Activated T-cell treated with anti-CD3 and anti-CD28 coated beads, Interleukin-2, amount 50 U/mL, for 24 hours (primary cell): ENCODE results near the gene NOMO2.
"Not testable (repeated sequence)": the region's sequence is repeated elsewhere in the genome, so short reads cannot be mapped to it uniquely, and the experiment has no call there.

Experiments
- DNase-seq: peaks from one replicate; pipeline ENCODE4 v3.0.0-alpha.2; 2020
- H3K27ac Mint-ChIP-seq: 2 replicates; pipeline ENCODE4 v1.8.0; 2020; ENCODE audit warnings: mild to moderate bottlenecking, mixed read lengths
- H3K27me3 Mint-ChIP-seq: 2 replicates; pipeline ENCODE4 v1.8.0; 2020; ENCODE audit warnings: mixed read lengths
- H3K36me3 Mint-ChIP-seq: 2 replicates; pipeline ENCODE4 v1.8.0; 2020; ENCODE audit warnings: low read depth, mixed read lengths
- H3K4me1 Mint-ChIP-seq: 2 replicates; pipeline ENCODE4 v1.8.0; 2020; ENCODE audit warnings: low read depth, mixed read lengths
- H3K4me3 Mint-ChIP-seq: 2 replicates; pipeline ENCODE4 v1.8.0; 2020; ENCODE audit warnings: mild to moderate bottlenecking, moderate library complexity, mixed read lengths
- H3K9me3 Mint-ChIP-seq: 2 replicates; pipeline ENCODE4 v1.8.0; 2020; ENCODE audit warnings: mixed read lengths

The NOMO2 gene

GRCh38 chr16:18561727-18562314, at the start of gene NOMO2:
Gene NOMO2 (minus strand): TSS chr16:18562097. CDS start chr16:18562040, 57 bp downstream.
- Mint-ChIP-seq H3K27ac (peak within 1 kb of the TSS; percentile 26), H3K4me3 (peak within 1 kb of the TSS; percentile 75), H3K4me1 (peaks cover 17% of the 10 kb centered on the region), H3K36me3 (peaks cover 14% of the 10 kb centered on the region)
- not testable (repeated sequence) for H3K27me3 Mint-ChIP-seq, H3K9me3 Mint-ChIP-seq
- peak; percentile 94 for DNase-seq

- H3K27ac Mint-ChIP-seq, H3K27me3 Mint-ChIP-seq, H3K9me3 Mint-ChIP-seq, H3K4me3 Mint-ChIP-seq, H3K36me3 Mint-ChIP-seq, DNase-seq, H3K4me1 Mint-ChIP-seq: not testable (repeated sequence)
These were observed 48.4 kb upstream of the NOMO2 start for GRCh38 chr16:18610147-18610803.

- not testable (repeated sequence) for H3K36me3 Mint-ChIP-seq, DNase-seq, H3K4me1 Mint-ChIP-seq, H3K27ac Mint-ChIP-seq, H3K4me3 Mint-ChIP-seq, H3K9me3 Mint-ChIP-seq
- H3K27me3 Mint-ChIP-seq = peaks cover 12% of the 10 kb centered on the region
These were observed 46.4 kb upstream of the NOMO2 start for GRCh38 chr16:18608271-18608670.

DNA sequence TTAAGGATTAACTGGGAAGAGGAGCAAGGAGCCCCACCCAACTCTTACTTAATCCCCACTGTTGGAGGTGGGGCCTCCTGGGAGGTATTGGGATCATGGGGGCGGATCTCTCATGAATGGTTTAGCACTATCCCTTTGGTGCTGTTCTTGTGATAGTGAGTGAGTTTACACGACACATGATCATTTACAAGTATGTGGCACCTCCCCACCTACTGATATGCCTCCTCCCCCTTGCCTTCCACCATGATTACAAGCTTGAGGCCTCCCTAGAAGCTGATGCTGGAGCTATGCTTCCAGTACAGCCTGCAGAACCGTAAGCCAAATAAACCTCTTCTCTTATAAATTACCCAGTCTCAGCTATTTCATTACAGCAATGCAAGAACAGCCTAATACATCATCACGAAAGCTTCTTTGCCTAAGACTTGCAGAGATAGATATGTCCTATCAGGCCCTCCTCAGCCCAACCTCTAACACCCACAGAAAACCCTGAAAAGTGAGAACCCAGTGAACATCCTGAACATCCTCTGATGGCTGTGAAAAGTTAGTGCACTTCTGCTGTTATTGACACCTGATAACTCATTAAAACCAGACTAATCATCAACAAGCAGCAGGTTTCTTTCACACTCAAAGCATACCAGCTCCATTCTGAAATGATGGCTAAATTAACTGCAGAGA, 41.8 kb upstream of the NOMO2 start:
- peaks cover 16% of the 10 kb centered on the region for H3K27me3 Mint-ChIP-seq
- not testable (repeated sequence) for DNase-seq, H3K9me3 Mint-ChIP-seq, H3K36me3 Mint-ChIP-seq, H3K4me1 Mint-ChIP-seq, H3K27ac Mint-ChIP-seq, H3K4me3 Mint-ChIP-seq

- not testable (repeated sequence) for H3K27ac Mint-ChIP-seq, DNase-seq, H3K4me1 Mint-ChIP-seq, H3K9me3 Mint-ChIP-seq, H3K4me3 Mint-ChIP-seq, H3K36me3 Mint-ChIP-seq
- H3K27me3 Mint-ChIP-seq = peaks cover 15% of the 10 kb centered on the region
These were observed 36.7 kb upstream of the NOMO2 start for GRCh38 chr16:18598582-18598981.

DNA sequence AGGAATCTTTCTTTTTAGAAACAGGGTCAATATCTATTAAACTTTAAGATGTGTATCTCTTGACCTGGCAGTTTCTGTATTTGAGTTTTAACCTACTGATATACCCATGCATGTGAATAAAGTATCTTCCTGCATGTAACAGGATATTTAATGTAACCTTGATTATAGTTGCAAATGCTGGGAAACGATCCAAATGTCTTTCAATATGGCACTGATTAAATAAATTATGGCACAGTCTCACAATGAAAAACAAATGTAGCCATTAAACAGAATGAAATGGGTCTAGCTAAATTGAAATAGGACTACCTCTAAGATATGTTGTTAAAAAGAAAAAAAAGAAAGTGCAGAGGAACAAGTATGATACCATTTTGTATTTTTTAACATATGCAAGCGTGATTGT, 35.8 kb upstream of the NOMO2 start:
- H3K9me3 Mint-ChIP-seq, H3K36me3 Mint-ChIP-seq: not testable (repeated sequence)
- peaks cover 15% of the 10 kb centered on the region for H3K27me3 Mint-ChIP-seq

DNA sequence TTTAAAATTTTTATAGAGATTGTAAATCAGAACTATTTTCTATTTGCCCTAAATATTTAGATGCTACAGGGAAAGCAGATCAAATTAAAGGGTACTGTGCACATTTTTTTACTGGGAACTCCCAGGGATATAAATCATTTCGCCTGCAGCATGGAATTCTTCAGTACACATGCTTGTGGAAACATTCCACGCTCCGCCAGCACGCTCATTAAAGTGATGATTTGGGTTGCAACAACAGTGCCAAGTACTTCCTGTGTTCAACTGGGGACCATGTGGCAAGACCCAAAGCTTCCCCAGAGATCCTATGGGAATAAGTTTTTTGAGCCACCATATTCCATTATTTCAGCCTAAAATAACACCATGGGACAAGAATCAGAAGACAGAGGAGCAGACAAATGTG, 35.4 kb upstream of the NOMO2 start:
- not testable (repeated sequence) for H3K4me1 Mint-ChIP-seq, DNase-seq, H3K36me3 Mint-ChIP-seq, H3K27ac Mint-ChIP-seq, H3K4me3 Mint-ChIP-seq, H3K9me3 Mint-ChIP-seq
- H3K27me3 Mint-ChIP-seq = peaks cover 15% of the 10 kb centered on the region

More for the DNA sequence above, 35.8 kb upstream of the NOMO2 start:
- DNase-seq, H3K4me1 Mint-ChIP-seq, H3K4me3 Mint-ChIP-seq, H3K27ac Mint-ChIP-seq: not testable (repeated sequence)

- H3K9me3 Mint-ChIP-seq, H3K27ac Mint-ChIP-seq, H3K4me1 Mint-ChIP-seq, H3K36me3 Mint-ChIP-seq, DNase-seq, H3K4me3 Mint-ChIP-seq: not testable (repeated sequence)
- H3K27me3 Mint-ChIP-seq = peaks cover 15% of the 10 kb centered on the region
These were observed 33.9 kb upstream of the NOMO2 start for GRCh38 chr16:18595796-18596195.

- DNase-seq, H3K4me3 Mint-ChIP-seq, H3K27ac Mint-ChIP-seq, H3K9me3 Mint-ChIP-seq, H3K4me1 Mint-ChIP-seq, H3K36me3 Mint-ChIP-seq: not testable (repeated sequence)
- peaks cover 15% of the 10 kb centered on the region for H3K27me3 Mint-ChIP-seq
These were observed 33.0 kb upstream of the NOMO2 start for GRCh38 chr16:18594880-18595279.

- H3K9me3 Mint-ChIP-seq = not testable (repeated sequence)
These were observed 32.0 kb upstream of the NOMO2 start for GRCh38 chr16:18593904-18594303.

GRCh38 chr16:18592982-18593381, 31.1 kb upstream of the NOMO2 start:
- H3K4me3 Mint-ChIP-seq, H3K36me3 Mint-ChIP-seq, DNase-seq, H3K27ac Mint-ChIP-seq, H3K9me3 Mint-ChIP-seq, H3K27me3 Mint-ChIP-seq, H3K4me1 Mint-ChIP-seq: not testable (repeated sequence)

More at GRCh38 chr16:18593904-18594303, 32.0 kb upstream of the NOMO2 start:
- not testable (repeated sequence) for H3K4me3 Mint-ChIP-seq, DNase-seq, H3K27me3 Mint-ChIP-seq, H3K36me3 Mint-ChIP-seq, H3K4me1 Mint-ChIP-seq, H3K27ac Mint-ChIP-seq

DNA sequence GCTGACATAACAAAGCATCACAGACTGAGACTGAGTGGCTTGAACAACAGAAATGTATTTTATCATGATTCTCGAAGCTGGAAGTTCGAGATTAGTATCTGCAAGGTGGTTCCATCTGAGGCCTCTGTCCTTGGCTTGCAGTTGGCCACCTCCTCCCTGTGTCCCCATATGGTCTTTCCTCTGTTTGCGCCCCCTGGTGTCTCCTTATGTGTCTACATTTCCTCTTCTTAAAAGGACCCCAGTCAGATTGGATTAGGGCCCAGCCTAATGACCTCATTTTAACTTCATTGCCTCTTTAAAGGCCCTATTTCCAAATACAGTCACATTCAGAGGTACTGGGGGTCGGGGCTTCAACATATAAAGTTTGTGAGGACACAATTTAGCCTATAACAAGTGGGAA, 30.0 kb upstream of the NOMO2 start:
- H3K9me3 Mint-ChIP-seq, H3K27ac Mint-ChIP-seq, H3K36me3 Mint-ChIP-seq, H3K4me1 Mint-ChIP-seq, H3K27me3 Mint-ChIP-seq, H3K4me3 Mint-ChIP-seq, DNase-seq: not testable (repeated sequence)

DNA sequence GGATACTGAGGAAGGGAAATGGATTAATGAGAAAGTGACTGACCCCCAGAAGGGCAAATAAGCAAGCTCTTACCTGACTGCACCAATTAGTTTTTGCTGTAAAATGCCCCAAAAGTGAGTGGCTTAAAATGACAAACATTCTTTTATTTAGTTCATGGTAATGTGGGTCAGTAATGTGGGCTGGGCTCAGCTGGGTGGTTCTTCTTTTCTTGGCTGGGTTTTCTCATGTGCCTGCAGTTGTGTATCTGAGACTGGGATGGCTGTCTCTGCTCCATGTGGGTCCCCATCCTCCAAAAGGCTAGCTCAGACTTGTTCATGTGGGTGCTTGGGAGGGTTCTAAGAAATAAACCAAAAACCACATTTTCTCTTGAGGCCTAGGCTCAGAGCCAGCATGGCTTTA, 29.5 kb upstream of the NOMO2 start:
- not testable (repeated sequence) for H3K4me1 Mint-ChIP-seq, H3K4me3 Mint-ChIP-seq, H3K9me3 Mint-ChIP-seq, H3K36me3 Mint-ChIP-seq, H3K27ac Mint-ChIP-seq, DNase-seq, H3K27me3 Mint-ChIP-seq

DNA sequence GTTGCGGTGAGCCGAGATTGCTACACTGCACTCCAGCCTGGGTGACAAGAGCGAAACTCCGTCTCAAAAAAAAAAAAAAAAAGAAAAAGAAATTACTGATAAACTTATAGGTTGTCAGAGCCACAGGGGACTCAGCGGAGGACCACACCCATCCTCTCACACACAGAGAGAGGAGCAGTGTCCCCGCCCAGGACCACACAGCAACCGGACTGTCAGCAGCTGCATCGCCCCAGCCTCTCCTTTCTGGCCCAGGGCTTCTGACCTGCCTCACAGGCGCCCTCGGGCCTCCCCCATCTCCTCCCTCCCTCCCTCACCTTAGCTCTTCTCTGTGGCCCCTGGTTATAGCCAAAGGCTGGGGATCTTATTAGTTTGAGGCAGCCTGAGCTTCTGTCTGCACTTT, 27.9 kb upstream of the NOMO2 start:
- not testable (repeated sequence) for H3K9me3 Mint-ChIP-seq, H3K27me3 Mint-ChIP-seq, H3K4me1 Mint-ChIP-seq, H3K36me3 Mint-ChIP-seq, H3K27ac Mint-ChIP-seq, H3K4me3 Mint-ChIP-seq, DNase-seq
